ENCODE measurements around the gene TRMT13.

Gene TRMT13

GRCh38 chr1:100178091-100178490 is 45.1 kb downstream of the TRMT13 start, which contains the start of gene LRRC39:
TSS of gene LRRC39 (minus strand) at chr1:100178256. CDS start at chr1:100168516, 9,740 bp downstream.
- Histone ChIP-seq H3K9me2 (replicated peaks; ENCODE audit: insufficient read depth, low read length) (no peaks in the 10 kb centered on the region), H3K27ac (ENCODE audit: low read depth, low read length) (no peak within 1 kb of the TSS), H3K79me2 (ENCODE audit: insufficient read depth, low read length) (no peaks in the 10 kb centered on the region), H3K9me3 (ENCODE audit: insufficient read depth, low read length) (no peaks in the 10 kb centered on the region), H3K27me3 (ENCODE audit: low read length) (no peaks in the 10 kb centered on the region), H2AFZ (ENCODE audit: low read depth, low read length, severe bottlenecking) (no peak within 1 kb of the TSS), H4K20me1 (ENCODE audit: low read depth, low read length) (no peaks in the 10 kb centered on the region), H3F3A (ENCODE audit: insufficient read depth) (no peaks in the 10 kb centered on the region), H3K4me3 (ENCODE audit: insufficient read depth, low read length, poor library complexity, severe bottlenecking) (no peak within 1 kb of the TSS), H3K36me3 (ENCODE audit: low read length) (no peaks in the 10 kb centered on the region), H3K4me2 (ENCODE audit: low read depth, low read length, poor library complexity, severe bottlenecking) (no peak within 1 kb of the TSS), H3K9ac (ENCODE audit: low read length) (no peak within 1 kb of the TSS)
- TF ChIP-seq CTCF (IDR thresholded peaks at IDR 0.05; ENCODE audit: insufficient read depth, low read length, poor library complexity, severe bottlenecking) = no peak
- no peak for TF ChIP-seq EZH2phosphoT487 (conservative IDR thresholded peaks at IDR 0.05; ENCODE audit: low read length)

- Histone ChIP-seq H3K27me3 (ENCODE audit: low read length) (no peaks in the 10 kb centered on the region), H3K27ac (ENCODE audit: low read depth, low read length) (no peak overlapping the region)
- no peak for TF ChIP-seq CTCF (IDR thresholded peaks at IDR 0.05; ENCODE audit: insufficient read depth, low read length, poor library complexity, severe bottlenecking)
- no peak for TF ChIP-seq EZH2phosphoT487 (conservative IDR thresholded peaks at IDR 0.05; ENCODE audit: low read length)
These were observed 50.4 kb downstream of the TRMT13 start for GRCh38 chr1:100183370-100183769.

GRCh38 chr1:100184536-100184935 is 51.6 kb downstream of the TRMT13 start:
- Histone ChIP-seq H3K36me3 (ENCODE audit: low read length) (no peaks in the 10 kb centered on the region), H3K27ac (ENCODE audit: low read depth, low read length) (no peak overlapping the region), H3F3A (ENCODE audit: insufficient read depth) (no peaks in the 10 kb centered on the region), H3K9ac (ENCODE audit: low read length) (no peak overlapping the region), H3K9me3 (ENCODE audit: insufficient read depth, low read length) (no peaks in the 10 kb centered on the region), H2AFZ (ENCODE audit: low read depth, low read length, severe bottlenecking) (no peak overlapping the region), H3K4me2 (ENCODE audit: low read depth, low read length, poor library complexity, severe bottlenecking) (no peak overlapping the region), H3K9me2 (replicated peaks; ENCODE audit: insufficient read depth, low read length) (no peaks in the 10 kb centered on the region), H3K27me3 (ENCODE audit: low read length) (no peaks in the 10 kb centered on the region), H4K20me1 (ENCODE audit: low read depth, low read length) (no peaks in the 10 kb centered on the region), H3K79me2 (ENCODE audit: insufficient read depth, low read length) (no peaks in the 10 kb centered on the region), H3K4me3 (ENCODE audit: insufficient read depth, low read length, poor library complexity, severe bottlenecking) (no peak overlapping the region)
- TF ChIP-seq CTCF (IDR thresholded peaks at IDR 0.05; ENCODE audit: insufficient read depth, low read length, poor library complexity, severe bottlenecking) (no peak), EZH2phosphoT487 (conservative IDR thresholded peaks at IDR 0.05; ENCODE audit: low read length) (no peak)

More at GRCh38 chr1:100183370-100183769, 50.4 kb downstream of the TRMT13 start:
- no peak overlapping the region for H3K4me2 ChIP-seq (ENCODE audit: low read depth, low read length, poor library complexity, severe bottlenecking)
- H3F3A ChIP-seq (ENCODE audit: insufficient read depth) = no peaks in the 10 kb centered on the region
- H3K79me2 ChIP-seq (ENCODE audit: insufficient read depth, low read length) = no peaks in the 10 kb centered on the region
- H3K9me3 ChIP-seq (ENCODE audit: insufficient read depth, low read length) = no peaks in the 10 kb centered on the region
- H3K4me3 ChIP-seq (ENCODE audit: insufficient read depth, low read length, poor library complexity, severe bottlenecking) = no peak overlapping the region
- no peak overlapping the region for H2AFZ ChIP-seq (ENCODE audit: low read depth, low read length, severe bottlenecking)
- no peaks in the 10 kb centered on the region for H3K36me3 ChIP-seq (ENCODE audit: low read length)
- H4K20me1 ChIP-seq (ENCODE audit: low read depth, low read length) = no peaks in the 10 kb centered on the region
- H3K9ac ChIP-seq (ENCODE audit: low read length) = no peak overlapping the region
- H3K9me2 ChIP-seq (replicated peaks; ENCODE audit: insufficient read depth, low read length) = no peaks in the 10 kb centered on the region
